Prostate gland (tissue), 2 donors: ENCODE results near the gene SERPINB1. TPM values are rescaled to one million over a fixed set of nuclear protein-coding genes. Genes with fewer than 3 reads are reported as not detected.
A peak's percentile ranks its signal among the peaks of the same experiment; 100 is the strongest.

ENCODE experiments used
- DNase-seq: peaks from one replicate; pipeline ENCODE4 v3.0.0-alpha.2; 2019; ENCODE audit warnings: low spot score
- H3K27ac ChIP-seq, 2 donors: fragments of 200-600 bp; sonication (generic); 2 replicates each; pipeline ENCODE4 v1.5.1; 2017 to 2019
- H3K27me3 ChIP-seq: fragments of 200-600 bp; sonication (generic); replicated peaks from 2 replicates; pipeline ENCODE4 v1.5.1; 2019; ENCODE audit not compliant: insufficient read depth
- H3K36me3 ChIP-seq, 2 donors: fragments of 200-600 bp; sonication (generic); 1 replicate in 1 of 2; 2 replicates in 1 of 2; pipeline versions ENCODE4 v1.5.1 to v1.8.1; 2017 to 2019
- H3K4me1 ChIP-seq: fragments of 200-600 bp; sonication (generic); replicated peaks from 2 replicates; pipeline ENCODE4 v1.5.1; 2019
- H3K4me3 ChIP-seq, 2 donors: fragments of 200-600 bp; sonication (generic); 2 replicates each; pipeline ENCODE4 v1.5.1; 2017 to 2019
- H3K9me3 ChIP-seq: fragments of 200-600 bp; sonication (generic); 2 replicates; pipeline ENCODE4 v1.5.1; 2017
- CTCF ChIP-seq, 4 experiments: fragments of 200-600 bp in 2 of 4; fragments of 450-650 bp in 2 of 4; sonication (generic) in 2 of 4; IDR thresholded peaks; 1 replicate in 3 of 4; 2 replicates in 1 of 4; pipeline ENCODE4 v1.5.1; 2016 to 2019; ENCODE audit warnings: antibody characterized with exemption in 4 of 4, mild to moderate bottlenecking in 2 of 4, moderate library complexity in 2 of 4
- POLR2A ChIP-seq: fragments of 450-650 bp; IDR thresholded peaks from one replicate; pipeline ENCODE4 v1.6.1; 2016; ENCODE audit warnings: antibody characterized with exemption, mild to moderate bottlenecking
- POLR2AphosphoS5 ChIP-seq: sonication (generic); formaldehyde crosslinking; IDR thresholded peaks from one replicate; pipeline ENCODE4 v1.6.1; 2017; ENCODE audit warnings: antibody characterized with exemption
- WGBS: methylation state at CpG from one replicate; pipeline ENCODE4 v1.1.5; 2018; 5-methylcytosine and 5-hydroxymethylcytosine counted together
- intact Hi-C: fragments of 100-400 bp; cut with DNase I; formaldehyde crosslinking; loops from one replicate; pipeline ENCODE4 v1.14.2; 2022
- total RNA-seq, 2 donors: library from RNA; depleted of rRNA; stranded (reverse); fragments of >200 nt; gene quantifications; one replicate each; pipeline ENCODE4 v1.1.0, GENCODE V29; 2016

Gene SERPINB1
- total RNA-seq, 2 donors from 2014 or later = 27.5 to 31.1 TPM

GRCh38 chr6:2799936-2800527 lies 41.6 kb downstream of the SERPINB1 start:
- intact Hi-C loops = no loop called here
- H3K4me3 ChIP-seq = no peak overlapping the region
- no peak for DNase-seq
- H3K36me3 ChIP-seq = no peaks in the 10 kb centered on the region
- no peaks in the 10 kb centered on the region for H3K4me1 ChIP-seq
- H3K27ac ChIP-seq = no peak overlapping the region
- WGBS = 90% methylated on average over 11 of the region's 11 CpGs
- H3K27me3 ChIP-seq = no peaks in the 10 kb centered on the region
- no peak for TF ChIP-seq POLR2AphosphoS5
- TF ChIP-seq CTCF (IDR thresholded peaks at IDR 0.05) = no peak
- TF ChIP-seq POLR2A = no peak
- no peaks in the 10 kb centered on the region for H3K9me3 ChIP-seq

- intact Hi-C loops = no loop called here
- DNase-seq = no peak
- H3K4me3 ChIP-seq = no peak overlapping the region
- no peaks in the 10 kb centered on the region for H3K9me3 ChIP-seq
- 90% methylated on average over 11 of the region's 11 CpGs for WGBS
- H3K4me1 ChIP-seq = no peaks in the 10 kb centered on the region
- H3K27ac ChIP-seq = no peak overlapping the region
- H3K27me3 ChIP-seq = no peaks in the 10 kb centered on the region
- TF ChIP-seq POLR2AphosphoS5 = no peak
- TF ChIP-seq CTCF (IDR thresholded peaks at IDR 0.05) = no peak
- TF ChIP-seq POLR2A = no peak
- no peaks in the 10 kb centered on the region for H3K36me3 ChIP-seq
Measured at GRCh38 chr6:2798586-2799134, 43.0 kb downstream of the SERPINB1 start.

- no peaks in the 10 kb centered on the region for H3K36me3 ChIP-seq
- H3K4me3 ChIP-seq = no peak overlapping the region
- H3K9me3 ChIP-seq = no peaks in the 10 kb centered on the region
- H3K27me3 ChIP-seq = no peaks in the 10 kb centered on the region
- DNase-seq = no peak
- H3K4me1 ChIP-seq = no peaks in the 10 kb centered on the region
- H3K27ac ChIP-seq = no peak overlapping the region
- WGBS = 45% methylated on average over 3 of the region's 3 CpGs
- intact Hi-C loops = no loop called here
- TF ChIP-seq POLR2A = no peak
- no peak for TF ChIP-seq CTCF (IDR thresholded peaks at IDR 0.05)
- TF ChIP-seq POLR2AphosphoS5 = peak; percentile 27
Measured at GRCh38 chr6:2797564-2798031, 44.1 kb downstream of the SERPINB1 start.

- H3K27me3 ChIP-seq = no peaks in the 10 kb centered on the region
- no peak overlapping the region for H3K27ac ChIP-seq
- H3K4me1 ChIP-seq = no peaks in the 10 kb centered on the region
- H3K4me3 ChIP-seq = no peak overlapping the region
- H3K36me3 ChIP-seq = no peaks in the 10 kb centered on the region
- intact Hi-C loops = no loop called here
- WGBS = 69% methylated on average over 6 of the region's 6 CpGs
- no peak for TF ChIP-seq CTCF (IDR thresholded peaks at IDR 0.05)
- TF ChIP-seq POLR2A = no peak
- TF ChIP-seq POLR2AphosphoS5 = no peak
- no peaks in the 10 kb centered on the region for H3K9me3 ChIP-seq
- no peak for DNase-seq
Measured at GRCh38 chr6:2796861-2797260, 44.8 kb downstream of the SERPINB1 start.

GRCh38 chr6:2795956-2796355 lies 45.7 kb downstream of the SERPINB1 start:
- DNase-seq = no peak
- Histone ChIP-seq H3K4me1 (no peaks in the 10 kb centered on the region), H3K9me3 (no peaks in the 10 kb centered on the region), H3K4me3 (no peak overlapping the region), H3K27me3 (no peaks in the 10 kb centered on the region), H3K36me3 (no peaks in the 10 kb centered on the region), H3K27ac (no peak overlapping the region)
- 93% methylated on average over 16 of the region's 16 CpGs for WGBS
- no peak for TF ChIP-seq CTCF (IDR thresholded peaks at IDR 0.05)
- TF ChIP-seq POLR2A = no peak
- TF ChIP-seq POLR2AphosphoS5 = no peak
- intact Hi-C loops = no loop called here
